Omental fat pad (tissue), 4 donors: ENCODE results near the gene FMO5. TPM values are rescaled to one million over a fixed set of nuclear protein-coding genes. Genes with fewer than 3 reads are reported as not detected.
"Not testable (repeated sequence)": the region's sequence is repeated elsewhere in the genome, so short reads cannot be mapped to it uniquely, and the experiment has no call there.

Experiments used
- ATAC-seq: fragments of 150-250 bp; one replicate; pipeline ENCODE4 v1.9.1; 2016; ENCODE audit warnings: mild to moderate bottlenecking, moderate library complexity; ENCODE audit not compliant: low FRiP score
- DNase-seq: peaks from one replicate; pipeline ENCODE4 v3.0.0-alpha.2; 2019; ENCODE audit warnings: low spot score
- CTCF ChIP-seq, 3 donors: fragments of 450-650 bp; IDR thresholded peaks; one replicate each; pipeline ENCODE4 v1.5.1; 2016 to 2017; ENCODE audit warnings: antibody characterized with exemption in 3 of 3, mild to moderate bottlenecking in 3 of 3, moderate library complexity in 2 of 3
- total RNA-seq, 4 donors: library from RNA; depleted of rRNA; stranded (reverse); fragments of >200 nt; gene quantifications; one replicate each; pipeline ENCODE4 v1.1.0, GENCODE V29; 2016

Gene FMO5
- total RNA-seq, 4 donors from 2014 or later: 2.0 to 9.6 (median 2.8) TPM

- no peak for ATAC-seq
- no peak for TF ChIP-seq CTCF (IDR thresholded peaks at IDR 0.05)
- DNase-seq: no peak
Measured at GRCh38 chr1:147245586-147246021, 20.5 kb upstream of the FMO5 start.

GRCh38 chr1:147245129-147245528 is 20.0 kb upstream of the FMO5 start:
- TF ChIP-seq CTCF (IDR thresholded peaks at IDR 0.05): no peak
- no peak for ATAC-seq
- DNase-seq: no peak

GRCh38 chr1:147243841-147244240 is 18.7 kb upstream of the FMO5 start:
- no peak for DNase-seq
- no peak for TF ChIP-seq CTCF (IDR thresholded peaks at IDR 0.05)
- ATAC-seq: no peak

GRCh38 chr1:147243228-147243685 is 18.1 kb upstream of the FMO5 start:
- ATAC-seq: peak; percentile 51
- TF ChIP-seq CTCF (IDR thresholded peaks at IDR 0.05): no peak
- no peak for DNase-seq

- DNase-seq (peak; percentile 86), ATAC-seq (peak; percentile 97)
- peak in 2 of 3 donors; percentile 54 to 81 for TF ChIP-seq CTCF (IDR thresholded peaks at IDR 0.05)
Measured at GRCh38 chr1:147242449-147243227, 17.5 kb upstream of the FMO5 start, which contains the start of gene CHD1L. Gene CHD1L (plus strand): TSS chr1:147242684. CDS start chr1:147242704, 20 bp downstream.

GRCh38 chr1:147241934-147242448 is 16.9 kb upstream of the FMO5 start:
- no peak for TF ChIP-seq CTCF (IDR thresholded peaks at IDR 0.05)
- DNase-seq: no peak
- no peak for ATAC-seq

- DNase-seq, ATAC-seq: not testable (repeated sequence)
Measured at GRCh38 chr1:147240131-147240721, 15.1 kb upstream of the FMO5 start.
